Medulla oblongata (tissue), 1 donor: ENCODE data around the gene ACY1.

Source experiments
- DNase-seq: peaks from one replicate; pipeline ENCODE4 v3.0.0-alpha.2; 2015; ENCODE audit errors: extremely low spot score

Gene ACY1

GRCh38 chr3:51945926-51946705, 37.2 kb upstream of the ACY1 start:
- DNase-seq, result no peak

- no peak for DNase-seq
Measured at GRCh38 chr3:51946796-51947195, 36.5 kb upstream of the ACY1 start.

- no peak for DNase-seq
Measured at GRCh38 chr3:51947215-51947900, 36.0 kb upstream of the ACY1 start.

DNA sequence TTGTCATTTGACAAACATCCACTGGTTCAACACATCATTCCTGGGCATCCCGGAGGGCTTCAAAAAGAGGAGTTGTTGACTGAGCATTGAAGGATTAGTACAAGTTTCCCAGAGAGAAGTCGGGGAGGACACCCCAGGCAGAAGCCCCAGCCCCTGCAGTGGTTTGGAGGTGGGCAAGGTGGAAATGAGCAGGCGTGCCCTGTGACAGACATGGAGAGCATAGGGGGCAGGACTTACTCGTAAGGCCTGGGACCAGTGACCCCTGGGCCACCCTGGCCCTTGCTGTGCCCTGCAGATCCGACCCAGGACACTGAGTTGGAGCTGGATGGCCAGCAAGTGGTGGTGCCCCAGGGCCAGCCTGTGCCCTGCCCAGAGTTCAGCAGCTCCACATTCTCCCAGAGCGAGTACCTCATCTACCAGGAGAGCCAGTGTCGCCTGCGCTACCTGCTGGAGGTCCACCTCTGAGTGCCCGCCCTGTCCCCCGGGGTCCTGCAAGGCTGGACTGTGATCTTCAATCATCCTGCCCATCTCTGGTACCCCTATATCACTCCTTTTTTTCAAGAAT, 35.2 kb upstream of the ACY1 start:
- DNase-seq, result no peak

GRCh38 chr3:51949121-51949520, 34.2 kb upstream of the ACY1 start:
- no peak for DNase-seq

GRCh38 chr3:51950899-51951298, 32.4 kb upstream of the ACY1 start:
- DNase-seq, result no peak

GRCh38 chr3:51953445-51953844, 29.9 kb upstream of the ACY1 start:
- no peak for DNase-seq

GRCh38 chr3:51954105-51954504, 29.2 kb upstream of the ACY1 start:
- DNase-seq, result peak; percentile 9

DNA sequence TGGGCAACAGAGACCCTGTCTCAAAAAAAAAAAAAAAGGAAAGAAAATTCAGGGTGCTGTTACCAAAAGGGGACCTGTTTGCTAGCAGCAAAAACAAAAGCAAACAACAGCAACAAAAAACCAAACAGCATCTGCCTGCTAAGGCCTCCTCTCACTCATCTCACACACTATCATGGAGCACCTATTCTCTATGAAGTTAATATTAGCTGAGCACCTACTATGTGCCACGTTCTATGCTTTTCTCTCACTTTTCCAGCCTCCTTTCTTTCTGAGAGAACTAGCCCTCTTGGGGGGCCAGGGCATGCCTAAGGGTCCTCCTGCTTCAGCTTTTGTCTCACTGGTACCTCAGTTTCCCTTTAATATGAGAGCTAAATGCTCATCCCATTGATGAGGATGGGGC, 28.6 kb upstream of the ACY1 start:
- no peak for DNase-seq

GRCh38 chr3:51955175-51955892, 28.0 kb upstream of the ACY1 start, which contains the start of gene GPR62:
Gene GPR62 (plus strand): TSS chr3:51955381. CDS start chr3:51955653, 272 bp downstream.
- peak; percentile 89 for DNase-seq

DNA sequence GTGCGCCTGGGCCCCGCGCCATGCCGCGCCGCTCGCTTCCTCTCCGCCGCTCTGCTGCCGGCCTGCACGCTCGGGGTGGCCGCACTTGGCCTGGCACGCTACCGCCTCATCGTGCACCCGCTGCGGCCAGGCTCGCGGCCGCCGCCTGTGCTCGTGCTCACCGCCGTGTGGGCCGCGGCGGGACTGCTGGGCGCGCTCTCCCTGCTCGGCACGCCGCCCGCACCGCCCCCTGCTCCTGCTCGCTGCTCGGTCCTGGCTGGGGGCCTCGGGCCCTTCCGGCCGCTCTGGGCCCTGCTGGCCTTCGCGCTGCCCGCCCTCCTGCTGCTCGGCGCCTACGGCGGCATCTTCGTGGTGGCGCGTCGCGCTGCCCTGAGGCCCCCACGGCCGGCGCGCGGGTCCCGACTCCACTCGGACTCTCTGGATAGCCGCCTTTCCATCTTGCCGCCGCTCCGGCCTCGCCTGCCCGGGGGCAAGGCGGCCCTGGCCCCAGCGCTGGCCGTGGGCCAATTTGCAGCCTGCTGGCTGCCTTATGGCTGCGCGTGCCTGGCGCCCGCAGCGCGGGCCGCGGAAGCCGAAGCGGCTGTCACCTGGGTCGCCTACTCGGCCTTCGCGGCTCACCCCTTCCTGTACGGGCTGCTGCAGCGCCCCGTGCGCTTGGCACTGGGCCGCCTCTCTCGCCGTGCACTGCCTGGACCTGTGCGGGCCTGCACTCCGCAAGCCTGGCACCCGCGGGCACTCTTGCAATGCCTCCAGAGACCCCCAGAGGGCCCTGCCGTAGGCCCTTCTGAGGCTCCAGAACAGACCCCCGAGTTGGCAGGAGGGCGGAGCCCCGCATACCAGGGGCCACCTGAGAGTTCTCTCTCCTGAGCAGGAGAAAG, 27.2 kb upstream of the ACY1 start:
- peak; percentile 61 for DNase-seq

DNA sequence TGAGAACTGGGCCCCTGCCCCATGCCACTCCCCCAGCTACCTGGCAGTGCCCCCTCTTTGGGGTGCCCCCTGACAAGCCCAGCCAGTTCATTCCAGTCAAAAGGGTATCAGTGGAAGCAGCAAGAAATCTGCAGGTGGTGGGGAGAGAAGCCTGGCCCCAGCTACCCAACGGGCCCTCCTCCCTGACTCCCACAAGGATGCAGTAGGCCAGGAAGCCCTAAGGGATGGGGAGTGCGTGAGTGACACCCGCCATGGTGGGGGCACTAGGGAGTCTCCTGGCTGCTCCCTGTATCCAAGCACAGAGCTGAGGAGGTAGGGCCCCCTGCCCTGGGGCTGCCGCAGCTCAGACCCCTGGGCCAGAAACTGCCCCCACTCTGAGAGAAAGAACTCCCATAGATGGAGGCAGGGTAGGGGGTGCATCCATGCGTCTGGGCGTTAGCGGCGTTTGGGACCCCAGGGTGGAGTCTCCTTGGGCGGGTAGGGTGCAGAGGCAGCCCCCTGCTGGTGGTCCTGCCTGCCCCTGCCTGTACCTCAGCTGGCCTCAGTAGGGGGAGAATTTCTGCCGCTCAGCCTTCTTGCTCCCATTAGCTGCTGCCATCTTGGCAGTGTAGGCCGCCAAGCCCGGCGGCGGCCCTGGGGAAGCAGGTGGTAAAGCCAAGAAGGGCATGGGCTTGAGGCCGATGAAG, 25.7 kb upstream of the ACY1 start:
- DNase-seq, result no peak

- DNase-seq, result no peak
Measured at GRCh38 chr3:51958603-51959521, 24.5 kb upstream of the ACY1 start.

GRCh38 chr3:51959651-51960050, 23.7 kb upstream of the ACY1 start:
- no peak for DNase-seq

DNA sequence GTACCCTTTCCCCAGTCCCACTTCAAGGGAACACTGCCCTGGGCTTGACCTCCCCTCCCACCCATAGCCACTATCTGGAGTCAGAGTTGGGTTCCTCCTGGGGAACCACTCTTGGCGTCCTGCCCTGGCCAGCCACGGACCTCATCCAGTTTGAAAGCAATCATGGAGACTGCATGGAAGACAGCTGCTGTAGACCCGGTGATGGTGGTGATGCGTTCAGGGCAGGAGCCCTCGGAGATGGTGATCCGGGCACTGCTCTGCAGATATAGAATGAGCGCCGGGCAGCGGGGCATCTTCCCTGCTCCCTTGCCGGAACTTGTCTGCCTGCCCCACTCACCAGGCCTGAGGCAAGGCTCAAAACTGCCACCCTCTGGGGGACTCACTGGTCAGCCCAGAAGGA, 22.9 kb upstream of the ACY1 start:
- DNase-seq, result no peak

- no peak for DNase-seq
Measured at GRCh38 chr3:51961011-51961410, 22.3 kb upstream of the ACY1 start.

DNA sequence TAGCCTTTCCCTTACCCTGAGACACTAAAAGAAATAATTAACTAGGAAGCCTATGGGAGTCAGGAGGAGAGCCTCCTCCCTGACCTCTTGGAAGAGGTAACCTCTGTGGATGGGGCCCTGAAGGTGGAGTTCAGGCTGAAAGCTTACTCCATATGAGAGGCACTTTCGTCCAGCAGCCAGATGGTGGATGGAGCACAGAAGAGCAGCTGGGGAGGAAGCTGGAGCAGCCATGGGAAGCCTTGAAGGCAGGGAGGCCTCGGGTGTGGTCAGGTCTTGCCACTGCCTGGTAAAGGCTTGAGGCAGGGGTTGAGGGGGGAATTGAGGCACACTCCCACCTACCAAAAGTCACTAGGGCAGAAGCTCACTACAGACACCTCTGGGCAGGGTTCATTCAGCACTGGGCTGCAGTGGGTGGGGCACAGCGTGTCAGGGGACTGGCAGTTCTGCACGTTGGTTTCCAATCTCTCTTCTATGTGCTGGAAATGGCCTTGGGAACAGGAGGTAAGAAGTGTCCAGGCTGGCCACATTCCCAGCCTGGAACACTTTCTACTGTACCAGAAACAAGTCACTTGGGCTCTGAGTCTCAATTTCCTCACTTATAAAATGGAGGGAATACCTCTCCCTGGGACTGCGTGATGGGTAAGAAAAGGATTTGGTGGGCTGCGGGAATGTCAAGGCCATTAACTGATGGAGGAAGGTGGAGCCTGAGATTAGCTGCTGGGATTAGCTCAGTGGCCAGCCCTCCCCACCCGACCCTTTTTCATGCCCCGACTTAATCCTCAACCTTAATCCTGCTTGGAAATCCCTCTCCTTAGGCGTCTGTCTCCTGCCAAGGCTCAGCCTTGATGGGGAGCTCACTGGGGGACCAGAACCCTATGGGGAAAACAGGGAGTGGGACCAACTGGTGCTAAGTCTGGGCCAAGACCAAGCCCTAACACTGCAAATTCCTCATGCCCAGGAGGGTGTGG, 21.4 kb upstream of the ACY1 start:
- DNase-seq, result no peak

GRCh38 chr3:51962854-51963530, 20.3 kb upstream of the ACY1 start:
- DNase-seq, result peak; percentile 39
